Muscle layer of duodenum (tissue), 2 donors: Measurements from ENCODE around the gene CRAMP1.

Experiments
- H3K27ac ChIP-seq: one replicate; pipeline ENCODE4 v1.7.0; 2013; ENCODE audit warnings: mild to moderate bottlenecking, low read length
- H3K27me3 ChIP-seq: one replicate; pipeline ENCODE4 v1.7.0; 2013; ENCODE audit warnings: low read depth, mild to moderate bottlenecking, control low read depth, low read length
- H3K36me3 ChIP-seq, 2 donors: one replicate each; pipeline ENCODE4 v1.7.0; 2013; ENCODE audit warnings: low read length in 2 of 2, control low read depth in 1 of 2, mild to moderate bottlenecking in 1 of 2; ENCODE audit not compliant: insufficient read depth in 2 of 2, control insufficient read depth in 1 of 2
- H3K4me1 ChIP-seq, 2 donors: one replicate each; pipeline ENCODE4 v1.7.0; 2013; ENCODE audit warnings: low read length in 2 of 2, mild to moderate bottlenecking in 2 of 2, control low read depth in 1 of 2, moderate library complexity in 1 of 2; ENCODE audit not compliant: insufficient read depth in 2 of 2, control insufficient read depth in 1 of 2
- H3K4me3 ChIP-seq, 2 donors: one replicate each; pipeline ENCODE4 v1.7.0; 2013; ENCODE audit warnings: low read length in 2 of 2, low read depth in 1 of 2, mild to moderate bottlenecking in 1 of 2
- H3K9me3 ChIP-seq, 2 donors: one replicate each; pipeline ENCODE4 v1.7.0; 2013; ENCODE audit warnings: low read length in 2 of 2, control low read depth in 1 of 2, mild to moderate bottlenecking in 1 of 2; ENCODE audit not compliant: control insufficient read depth in 1 of 2
- donor health status: healthy.

Gene CRAMP1

GRCh38 chr16:1601489-1601888, 10.7 kb upstream of the CRAMP1 start:
- Histone ChIP-seq H3K27ac (no peak overlapping the region), H3K4me1 (no peaks in the 10 kb centered on the region), H3K27me3 (no peaks in the 10 kb centered on the region), H3K4me3 (no peak overlapping the region), H3K9me3 (no peaks in the 10 kb centered on the region), H3K36me3 (peaks cover 8 to 31% of the 10 kb centered on the region in 2 donors)

- no peak overlapping the region for H3K27ac ChIP-seq
- H3K9me3 ChIP-seq: no peaks in the 10 kb centered on the region
- no peak overlapping the region for H3K4me3 ChIP-seq
- no peaks in the 10 kb centered on the region for H3K4me1 ChIP-seq
- H3K36me3 ChIP-seq: peaks cover 8 to 34% of the 10 kb centered on the region in 2 donors
- H3K27me3 ChIP-seq: no peaks in the 10 kb centered on the region
Measured at GRCh38 chr16:1602285-1602684, 9.9 kb upstream of the CRAMP1 start.

GRCh38 chr16:1606774-1607173, 5.4 kb upstream of the CRAMP1 start:
- Histone ChIP-seq H3K27ac (no peak overlapping the region), H3K4me1 (peaks cover 0 to 15% of the 10 kb centered on the region in 2 donors), H3K4me3 (no peak overlapping the region), H3K9me3 (no peaks in the 10 kb centered on the region), H3K36me3 (peaks cover 1 to 20% of the 10 kb centered on the region in 2 donors), H3K27me3 (no peaks in the 10 kb centered on the region)

- Histone ChIP-seq H3K27ac (no peak overlapping the region), H3K4me3 (no peak overlapping the region), H3K27me3 (no peaks in the 10 kb centered on the region), H3K9me3 (no peaks in the 10 kb centered on the region), H3K4me1 (peaks cover 0 to 19% of the 10 kb centered on the region in 2 donors), H3K36me3 (peaks cover 0 to 13% of the 10 kb centered on the region in 2 donors)
Measured at GRCh38 chr16:1607971-1608370, 4.2 kb upstream of the CRAMP1 start.

- H3K9me3 ChIP-seq: no peaks in the 10 kb centered on the region
- H3K36me3 ChIP-seq: peaks cover 0 to 13% of the 10 kb centered on the region in 2 donors
- peak overlapping the region; percentile 74 to 87 for H3K4me3 ChIP-seq
- peak overlapping the region; percentile 12 for H3K27ac ChIP-seq
- peaks cover 3 to 29% of the 10 kb centered on the region in 2 donors for H3K4me1 ChIP-seq
- H3K27me3 ChIP-seq: no peaks in the 10 kb centered on the region
Measured at GRCh38 chr16:1610071-1610898, 1.9 kb upstream of the CRAMP1 start.

- H3K4me1 ChIP-seq: peaks cover 8 to 35% of the 10 kb centered on the region in 2 donors
- H3K27ac ChIP-seq: peak overlapping the region; percentile 31
Measured at GRCh38 chr16:1610899-1611632, 1.1 kb upstream of the CRAMP1 start.

GRCh38 chr16:1613211-1613622, 1.1 kb downstream of the CRAMP1 start:
- peaks cover 8 to 39% of the 10 kb centered on the region in 2 donors for H3K4me1 ChIP-seq
- no peaks in the 10 kb centered on the region for H3K9me3 ChIP-seq
- H3K4me3 ChIP-seq: peak overlapping the region; percentile 66 to 88
- peak overlapping the region; percentile 45 for H3K27ac ChIP-seq
- peaks cover 6 to 14% of the 10 kb centered on the region in 2 donors for H3K36me3 ChIP-seq
- no peaks in the 10 kb centered on the region for H3K27me3 ChIP-seq

More at GRCh38 chr16:1610899-1611632, 1.1 kb upstream of the CRAMP1 start:
- peak overlapping the region; percentile 74 to 87 for H3K4me3 ChIP-seq
- H3K36me3 ChIP-seq: peaks cover 1 to 8% of the 10 kb centered on the region in 2 donors
- no peaks in the 10 kb centered on the region for H3K9me3 ChIP-seq
- no peaks in the 10 kb centered on the region for H3K27me3 ChIP-seq

- Histone ChIP-seq H3K36me3 (peaks cover 6 to 14% of the 10 kb centered on the region in 2 donors), H3K4me3 (peak overlapping the region; percentile 66 to 88), H3K9me3 (no peaks in the 10 kb centered on the region), H3K27me3 (no peaks in the 10 kb centered on the region), H3K27ac (no peak overlapping the region), H3K4me1 (peaks cover 8 to 39% of the 10 kb centered on the region in 2 donors)
Measured at GRCh38 chr16:1613728-1614455, 1.7 kb downstream of the CRAMP1 start.

- Histone ChIP-seq H3K27ac (peak overlapping the region; percentile 23), H3K36me3 (peaks cover 6 to 14% of the 10 kb centered on the region in 2 donors), H3K4me3 (peak overlapping the region; percentile 67 to 68), H3K9me3 (no peaks in the 10 kb centered on the region), H3K4me1 (peaks cover 8 to 39% of the 10 kb centered on the region in 2 donors), H3K27me3 (no peaks in the 10 kb centered on the region)
Measured at GRCh38 chr16:1614456-1615102, 2.4 kb downstream of the CRAMP1 start.

- Histone ChIP-seq H3K27me3 (no peaks in the 10 kb centered on the region), H3K9me3 (no peaks in the 10 kb centered on the region), H3K27ac (no peak overlapping the region), H3K4me1 (peaks cover 8 to 33% of the 10 kb centered on the region in 2 donors), H3K4me3 (peak overlapping the region; percentile 67 to 68), H3K36me3 (peaks cover 14 to 19% of the 10 kb centered on the region in 2 donors)
Measured at GRCh38 chr16:1615761-1616160, 3.6 kb downstream of the CRAMP1 start.
